Loucy (cell line): ENCODE data around the gene KRT82.

Experiments used
- H2AFZ ChIP-seq: fragments of 200-600 bp; sonication (generic); 2 replicates; pipeline ENCODE4 v1.6.0; 2016; ENCODE audit warnings: antibody characterized with exemption, mild to moderate bottlenecking, low read length, moderate library complexity
- H3F3A ChIP-seq: fragments of 200-600 bp; 2 replicates; pipeline ENCODE4 v1.6.0; 2016; ENCODE audit warnings: antibody characterized with exemption, low read depth, mild to moderate bottlenecking
- H3K27me3 ChIP-seq: fragments of 200-600 bp; sonication (generic); 2 replicates; pipeline ENCODE4 v1.6.1; 2014; ENCODE audit warnings: low read length, mild to moderate bottlenecking; ENCODE audit not compliant: insufficient read depth, poor library complexity, severe bottlenecking
- H3K36me3 ChIP-seq: fragments of 200-600 bp; sonication (generic); 2 replicates; pipeline ENCODE4 v1.6.1; 2016; ENCODE audit warnings: low read length; ENCODE audit not compliant: insufficient read depth
- H3K4me1 ChIP-seq: fragments of 200-600 bp; sonication (generic); 2 replicates; pipeline ENCODE4 v1.5.1; 2014; ENCODE audit warnings: low read length, mild to moderate bottlenecking; ENCODE audit not compliant: insufficient read depth, poor library complexity, severe bottlenecking
- H3K4me2 ChIP-seq: fragments of 200-600 bp; sonication (generic); 2 replicates; pipeline ENCODE4 v1.6.0; 2014; ENCODE audit warnings: antibody characterized with exemption, low read length, low read depth, mild to moderate bottlenecking; ENCODE audit not compliant: poor library complexity, severe bottlenecking
- H3K4me3 ChIP-seq: fragments of 200-600 bp; sonication (generic); 2 replicates; pipeline ENCODE4 v1.5.1; 2014; ENCODE audit warnings: low read length, mild to moderate bottlenecking, mixed read lengths; ENCODE audit not compliant: poor library complexity, severe bottlenecking
- H3K79me2 ChIP-seq: fragments of 200-600 bp; sonication (generic); 2 replicates; pipeline ENCODE4 v1.6.1; 2014; ENCODE audit warnings: low read length; ENCODE audit not compliant: insufficient read depth
- H3K9ac ChIP-seq: fragments of 200-600 bp; sonication (generic); 2 replicates; pipeline ENCODE4 v1.6.0; 2014; ENCODE audit warnings: mild to moderate bottlenecking, low read depth, low read length, moderate library complexity; ENCODE audit not compliant: poor library complexity, severe bottlenecking
- H3K9me2 ChIP-seq: fragments of 200-600 bp; sonication (generic); replicated peaks from 2 replicates; pipeline ENCODE4 v1.6.1; 2016; ENCODE audit warnings: low read depth, low read length, mixed read lengths
- H3K9me3 ChIP-seq: fragments of 200-600 bp; sonication (generic); 2 replicates; pipeline ENCODE4 v1.6.1; 2014; ENCODE audit warnings: mild to moderate bottlenecking, antibody characterized with exemption, low read length, low read depth; ENCODE audit not compliant: insufficient read depth
- H4K20me1 ChIP-seq: fragments of 200-600 bp; sonication (generic); 2 replicates; pipeline ENCODE4 v1.6.0; 2014; ENCODE audit warnings: antibody characterized with exemption, low read length, mild to moderate bottlenecking; ENCODE audit not compliant: insufficient read depth, poor library complexity, severe bottlenecking
- EZH2phosphoT487 ChIP-seq: fragments of 200-600 bp; IDR thresholded peaks from 2 replicates; pipeline ENCODE4 v1.6.1; 2018; ENCODE audit warnings: antibody characterized with exemption, mild to moderate bottlenecking, moderate library complexity, borderline replicate concordance
- TF ChIP-seq, protein P1 (sequence below): fragments of 200-600 bp; sonication (generic); conservative IDR thresholded peaks from 2 replicates; pipeline ENCODE4 v1.5.1; 2014; ENCODE audit warnings: mild to moderate bottlenecking, antibody characterized with exemption, low read length

The KRT82 gene

DNA sequence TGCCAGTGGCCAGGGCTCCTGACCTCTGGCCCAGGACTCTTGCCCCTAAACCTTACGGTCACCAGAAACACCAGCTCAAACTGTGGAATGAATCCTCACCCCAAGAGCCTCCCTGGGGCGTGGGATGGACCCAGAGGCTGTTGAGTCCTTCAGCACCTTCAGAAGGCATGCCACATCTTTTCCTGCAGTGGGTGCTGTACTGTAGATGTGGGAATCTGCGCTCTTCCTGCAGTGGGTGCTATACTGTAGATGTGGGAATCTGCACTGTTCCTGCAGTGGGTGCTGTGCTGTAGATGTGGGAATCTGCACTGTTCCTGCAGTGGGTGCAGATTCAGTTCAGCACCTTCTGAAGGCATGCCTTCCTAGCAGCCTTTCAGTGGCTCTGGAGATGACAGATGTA lies 1.2 kb downstream of the KRT82 start:
- no peaks in the 10 kb centered on the region for H3K4me1 ChIP-seq
- H3K9me3 ChIP-seq = no peaks in the 10 kb centered on the region
- no peak overlapping the region for H2AFZ ChIP-seq
- no peak overlapping the region for H3K9ac ChIP-seq
- no peaks in the 10 kb centered on the region for H4K20me1 ChIP-seq
- no peak overlapping the region for H3K4me3 ChIP-seq
- H3K36me3 ChIP-seq = no peaks in the 10 kb centered on the region
- H3K4me2 ChIP-seq = no peak overlapping the region
- no peaks in the 10 kb centered on the region for H3F3A ChIP-seq
- no peaks in the 10 kb centered on the region for H3K79me2 ChIP-seq
- H3K9me2 ChIP-seq = no peaks in the 10 kb centered on the region
- TF ChIP-seq, protein P1, sequence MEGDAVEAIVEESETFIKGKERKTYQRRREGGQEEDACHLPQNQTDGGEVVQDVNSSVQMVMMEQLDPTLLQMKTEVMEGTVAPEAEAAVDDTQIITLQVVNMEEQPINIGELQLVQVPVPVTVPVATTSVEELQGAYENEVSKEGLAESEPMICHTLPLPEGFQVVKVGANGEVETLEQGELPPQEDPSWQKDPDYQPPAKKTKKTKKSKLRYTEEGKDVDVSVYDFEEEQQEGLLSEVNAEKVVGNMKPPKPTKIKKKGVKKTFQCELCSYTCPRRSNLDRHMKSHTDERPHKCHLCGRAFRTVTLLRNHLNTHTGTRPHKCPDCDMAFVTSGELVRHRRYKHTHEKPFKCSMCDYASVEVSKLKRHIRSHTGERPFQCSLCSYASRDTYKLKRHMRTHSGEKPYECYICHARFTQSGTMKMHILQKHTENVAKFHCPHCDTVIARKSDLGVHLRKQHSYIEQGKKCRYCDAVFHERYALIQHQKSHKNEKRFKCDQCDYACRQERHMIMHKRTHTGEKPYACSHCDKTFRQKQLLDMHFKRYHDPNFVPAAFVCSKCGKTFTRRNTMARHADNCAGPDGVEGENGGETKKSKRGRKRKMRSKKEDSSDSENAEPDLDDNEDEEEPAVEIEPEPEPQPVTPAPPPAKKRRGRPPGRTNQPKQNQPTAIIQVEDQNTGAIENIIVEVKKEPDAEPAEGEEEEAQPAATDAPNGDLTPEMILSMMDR = no peak
- TF ChIP-seq EZH2phosphoT487 = no peak
- H3K27me3 ChIP-seq = no peaks in the 10 kb centered on the region

DNA sequence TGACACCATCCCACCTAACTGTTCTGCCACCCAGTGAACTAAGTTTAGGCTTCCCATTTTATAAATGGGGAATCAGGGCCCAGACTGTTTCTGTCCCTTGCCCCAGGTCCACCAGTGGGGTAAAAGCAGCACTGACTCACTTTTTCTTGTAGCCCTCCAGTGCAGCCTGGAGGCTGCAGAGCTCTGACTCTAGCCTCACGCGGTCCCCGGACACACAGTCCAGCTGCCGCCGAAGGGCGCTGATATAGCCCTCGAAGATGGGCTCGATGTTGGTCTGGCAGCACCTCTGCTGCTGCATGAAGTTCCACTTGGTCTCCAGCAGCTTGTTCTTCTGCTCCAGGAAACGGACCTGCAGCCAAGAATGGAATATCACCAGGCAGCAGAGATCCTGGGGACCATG lies 2.6 kb downstream of the KRT82 start:
- Histone ChIP-seq H3K9me3 (no peaks in the 10 kb centered on the region), H2AFZ (no peak overlapping the region), H4K20me1 (no peaks in the 10 kb centered on the region), H3K4me2 (no peak overlapping the region), H3K4me1 (no peaks in the 10 kb centered on the region), H3K79me2 (no peaks in the 10 kb centered on the region), H3K9ac (no peak overlapping the region), H3K9me2 (no peaks in the 10 kb centered on the region), H3K36me3 (no peaks in the 10 kb centered on the region), H3K27me3 (no peaks in the 10 kb centered on the region), H3F3A (no peaks in the 10 kb centered on the region), H3K4me3 (no peak overlapping the region)
- TF ChIP-seq EZH2phosphoT487 = no peak
- TF ChIP-seq, protein P1 = no peak

DNA sequence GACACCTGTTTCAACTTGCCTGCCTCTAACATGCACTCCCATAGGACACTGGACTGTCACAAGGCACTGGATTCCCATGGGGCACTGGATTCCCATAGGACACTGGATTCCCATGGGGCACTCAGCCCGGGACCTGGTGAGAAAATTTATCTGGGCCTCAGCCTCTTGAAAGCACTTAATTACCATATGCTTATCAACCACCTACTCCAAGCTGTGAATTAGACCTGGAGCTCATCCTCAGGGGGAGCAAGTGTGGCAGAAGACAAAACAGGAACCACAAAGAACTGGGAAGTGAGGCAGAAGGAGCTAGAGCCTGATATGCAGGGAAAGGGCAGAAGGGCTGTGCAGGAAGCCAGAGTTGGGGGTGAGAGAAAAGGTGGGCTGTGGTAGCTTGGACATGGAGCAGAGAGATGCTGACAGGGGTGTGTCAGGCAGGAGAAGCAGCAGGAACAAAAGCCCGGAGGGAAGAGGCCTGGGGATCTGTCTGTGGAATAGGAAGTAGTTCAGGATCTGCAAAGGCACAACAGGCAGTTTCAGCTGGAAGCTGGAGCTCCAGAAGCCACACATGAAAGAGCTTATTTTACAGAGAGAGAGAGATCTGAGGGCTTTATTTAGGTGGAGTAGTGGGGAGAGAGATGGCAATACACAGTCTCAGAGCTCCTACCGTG lies 3.1 kb downstream of the KRT82 start:
- Histone ChIP-seq H4K20me1 (no peaks in the 10 kb centered on the region), H3F3A (no peaks in the 10 kb centered on the region), H3K27me3 (no peaks in the 10 kb centered on the region), H3K9ac (no peak overlapping the region), H3K4me1 (no peaks in the 10 kb centered on the region), H3K9me2 (no peaks in the 10 kb centered on the region), H3K4me3 (no peak overlapping the region), H3K9me3 (no peaks in the 10 kb centered on the region), H3K36me3 (no peaks in the 10 kb centered on the region), H2AFZ (no peak overlapping the region), H3K79me2 (no peaks in the 10 kb centered on the region), H3K4me2 (no peak overlapping the region)
- TF ChIP-seq EZH2phosphoT487 = no peak

DNA sequence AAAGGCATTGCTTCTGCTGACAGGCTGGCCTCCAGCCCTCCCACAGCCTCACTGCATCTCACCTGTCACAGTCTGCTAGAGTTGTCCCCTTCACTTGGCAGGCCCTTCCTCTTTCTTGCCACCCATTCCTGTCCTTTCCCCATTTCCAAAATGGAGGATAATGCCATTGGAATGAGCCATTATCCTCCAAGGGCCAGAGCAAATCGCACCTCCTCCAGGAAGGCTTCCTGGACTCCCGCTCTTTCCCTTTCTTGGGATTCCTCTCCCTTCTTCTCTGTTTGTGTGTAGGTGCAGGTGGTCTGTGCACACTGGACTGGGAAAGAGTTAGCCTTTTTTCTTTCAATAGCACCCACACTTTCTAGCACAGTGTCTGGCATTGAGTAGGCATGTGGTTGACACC lies 3.8 kb downstream of the KRT82 start:
- Histone ChIP-seq H3K9ac (no peak overlapping the region), H2AFZ (no peak overlapping the region), H3K36me3 (no peaks in the 10 kb centered on the region), H3K79me2 (no peaks in the 10 kb centered on the region), H3K9me2 (no peaks in the 10 kb centered on the region), H3K4me2 (no peak overlapping the region), H3K9me3 (no peaks in the 10 kb centered on the region), H3K4me3 (no peak overlapping the region), H3K4me1 (no peaks in the 10 kb centered on the region), H3K27me3 (no peaks in the 10 kb centered on the region), H3F3A (no peaks in the 10 kb centered on the region), H4K20me1 (no peaks in the 10 kb centered on the region)
- TF ChIP-seq, protein P1 = no peak
- TF ChIP-seq EZH2phosphoT487 = no peak
